Fibroblast of pulmonary artery (primary cell): ENCODE data around the gene BCDIN3D.

Experiments
- DNase-seq: peaks from one replicate; pipeline ENCODE4 v3.0.0-alpha.2; 2010; ENCODE audit warnings: low read depth
- H3K4me3 ChIP-seq: replicated peaks from 2 replicates; pipeline ENCODE4 v1.5.1; 2011; ENCODE audit warnings: low read depth, mild to moderate bottlenecking, control low read depth, low read length, moderate library complexity
- CTCF ChIP-seq: IDR thresholded peaks from 2 replicates; pipeline ENCODE4 v1.5.1; 2011; ENCODE audit warnings: mild to moderate bottlenecking, control low read depth, low read length, inconsistent platforms; ENCODE audit errors: missing control alignments

BCDIN3D gene

GRCh38 chr12:49828133-49829091 is 14.5 kb downstream of the BCDIN3D start, which contains the start of gene NCKAP5L:
Gene NCKAP5L (minus strand): TSS chr12:49828413. CDS start chr12:49804044, 24,369 bp downstream.
- H3K4me3 ChIP-seq: peak within 1 kb of the TSS; percentile 80
- DNase-seq: peak; percentile 98
- no peak for TF ChIP-seq CTCF

- H3K4me3 ChIP-seq: peak overlapping the region; percentile 80
- no peak for TF ChIP-seq CTCF
- DNase-seq: peak; percentile 66
Measured at GRCh38 chr12:49827401-49828099, 15.4 kb downstream of the BCDIN3D start.

- DNase-seq: no peak
- TF ChIP-seq CTCF: no peak
- peak overlapping the region; percentile 80 for H3K4me3 ChIP-seq
Measured at GRCh38 chr12:49827051-49827400, 15.9 kb downstream of the BCDIN3D start.

- TF ChIP-seq CTCF: no peak
- peak overlapping the region; percentile 80 for H3K4me3 ChIP-seq
- no peak for DNase-seq
Measured at GRCh38 chr12:49825971-49826421, 16.9 kb downstream of the BCDIN3D start.

GRCh38 chr12:49825360-49825970 is 17.4 kb downstream of the BCDIN3D start:
- DNase-seq: peak; percentile 42
- H3K4me3 ChIP-seq: no peak overlapping the region
- no peak for TF ChIP-seq CTCF

- TF ChIP-seq CTCF: no peak
- DNase-seq: peak; percentile 65
- H3K4me3 ChIP-seq: no peak overlapping the region
Measured at GRCh38 chr12:49824895-49825294, 18.0 kb downstream of the BCDIN3D start.
